Measurements from ENCODE around the gene SMURF1. TPM values are rescaled to one million over a fixed set of nuclear protein-coding genes. Genes with fewer than 3 reads are reported as not detected.

SMURF1 gene
- total RNA-seq, 1 donor from 2014 or later = 24.5 TPM

DNA sequence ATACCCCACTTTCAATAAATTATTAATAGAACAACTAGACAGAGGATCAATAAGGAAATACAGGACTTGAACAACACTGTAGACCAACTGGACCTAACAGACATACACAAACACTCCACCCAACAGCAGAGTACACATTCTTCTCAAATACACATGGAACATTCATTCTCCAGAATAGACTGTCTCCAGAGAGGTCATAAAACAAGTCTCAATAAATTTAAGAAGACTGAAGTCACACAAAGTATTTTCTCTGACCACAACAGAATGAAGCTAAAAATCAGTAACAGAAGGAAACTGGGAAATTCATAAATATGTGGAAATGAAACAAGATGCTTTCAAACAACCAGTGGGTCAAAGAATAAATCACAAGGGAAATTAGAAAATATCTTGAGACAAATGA is 119.8 kb downstream of the SMURF1 start:
- H3K4me1 Mint-ChIP-seq = peaks cover 4% of the 10 kb centered on the region
- no peak overlapping the region for H3K27ac Mint-ChIP-seq (ENCODE audit: unreplicated experiment)
- DNase-seq (ENCODE audit: low read depth, low spot score) = no peak
- peaks cover 33% of the 10 kb centered on the region for H3K36me3 Mint-ChIP-seq (ENCODE audit: low read depth)
- no peaks in the 10 kb centered on the region for H3K9me3 Mint-ChIP-seq
- TF ChIP-seq, protein P1, sequence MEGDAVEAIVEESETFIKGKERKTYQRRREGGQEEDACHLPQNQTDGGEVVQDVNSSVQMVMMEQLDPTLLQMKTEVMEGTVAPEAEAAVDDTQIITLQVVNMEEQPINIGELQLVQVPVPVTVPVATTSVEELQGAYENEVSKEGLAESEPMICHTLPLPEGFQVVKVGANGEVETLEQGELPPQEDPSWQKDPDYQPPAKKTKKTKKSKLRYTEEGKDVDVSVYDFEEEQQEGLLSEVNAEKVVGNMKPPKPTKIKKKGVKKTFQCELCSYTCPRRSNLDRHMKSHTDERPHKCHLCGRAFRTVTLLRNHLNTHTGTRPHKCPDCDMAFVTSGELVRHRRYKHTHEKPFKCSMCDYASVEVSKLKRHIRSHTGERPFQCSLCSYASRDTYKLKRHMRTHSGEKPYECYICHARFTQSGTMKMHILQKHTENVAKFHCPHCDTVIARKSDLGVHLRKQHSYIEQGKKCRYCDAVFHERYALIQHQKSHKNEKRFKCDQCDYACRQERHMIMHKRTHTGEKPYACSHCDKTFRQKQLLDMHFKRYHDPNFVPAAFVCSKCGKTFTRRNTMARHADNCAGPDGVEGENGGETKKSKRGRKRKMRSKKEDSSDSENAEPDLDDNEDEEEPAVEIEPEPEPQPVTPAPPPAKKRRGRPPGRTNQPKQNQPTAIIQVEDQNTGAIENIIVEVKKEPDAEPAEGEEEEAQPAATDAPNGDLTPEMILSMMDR (conservative IDR thresholded peaks at IDR 0.05) = no peak
- H3K4me3 Mint-ChIP-seq = no peak overlapping the region
- H3K27me3 Mint-ChIP-seq (ENCODE audit: low read depth) = no peaks in the 10 kb centered on the region

DNA sequence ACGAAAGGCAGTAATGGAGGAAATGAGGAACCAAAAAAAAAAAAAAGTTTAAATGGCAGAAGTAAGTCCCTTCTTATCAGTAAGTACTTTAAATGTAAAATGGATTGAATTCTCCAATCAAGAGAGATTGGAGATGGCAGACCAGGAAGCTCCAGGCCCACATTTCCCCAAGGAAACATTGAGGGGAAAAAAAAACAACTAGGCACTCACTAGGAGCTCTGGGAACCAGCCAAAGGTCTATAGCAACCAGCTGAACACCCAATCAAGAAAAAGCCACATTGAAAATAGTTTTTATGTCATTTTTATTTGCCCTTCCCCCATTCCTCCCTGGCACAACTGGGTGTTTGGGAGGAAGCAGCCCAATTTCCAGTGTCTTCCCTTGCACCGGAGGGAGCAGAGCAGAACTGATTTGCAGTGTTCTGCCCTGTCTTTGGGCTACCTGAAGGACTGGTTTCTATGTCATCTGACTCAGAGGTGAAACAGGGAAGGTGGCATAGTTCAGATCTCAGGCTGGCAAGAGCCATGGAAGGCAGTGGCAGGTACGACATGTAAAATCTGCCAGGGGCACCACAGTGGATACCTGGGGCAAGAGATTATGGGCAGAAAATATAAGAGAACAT is 121.9 kb downstream of the SMURF1 start:
- Mint-ChIP-seq H3K4me1 (peaks cover under 1% of the 10 kb centered on the region), H3K27ac (ENCODE audit: unreplicated experiment) (peak overlapping the region; percentile 40), H3K4me3 (no peak overlapping the region), H3K36me3 (ENCODE audit: low read depth) (peaks cover 19% of the 10 kb centered on the region), H3K9me3 (no peaks in the 10 kb centered on the region), H3K27me3 (ENCODE audit: low read depth) (no peaks in the 10 kb centered on the region)
- TF ChIP-seq, protein P1 (conservative IDR thresholded peaks at IDR 0.05) = no peak
- no peak for DNase-seq (ENCODE audit: low read depth, low spot score)

DNA sequence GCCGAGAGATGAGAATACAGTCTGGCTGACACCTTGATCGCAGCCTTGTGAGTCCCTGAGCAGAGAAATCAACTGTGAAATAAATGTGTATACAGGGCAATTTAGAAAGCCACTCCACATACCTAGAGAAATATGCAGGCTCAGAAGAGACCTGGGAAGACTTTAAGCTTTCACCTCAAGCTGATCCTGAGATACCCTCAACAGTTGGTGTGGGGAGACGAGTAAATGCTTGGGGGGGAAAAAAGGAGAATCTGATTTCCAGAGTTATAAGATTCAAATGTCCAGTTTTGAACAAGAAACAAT is 123.5 kb downstream of the SMURF1 start:
- TF ChIP-seq, protein P1 (conservative IDR thresholded peaks at IDR 0.05) = no peak
- Mint-ChIP-seq H3K27ac (ENCODE audit: unreplicated experiment) (no peak overlapping the region), H3K4me1 (no peaks in the 10 kb centered on the region), H3K9me3 (no peaks in the 10 kb centered on the region), H3K4me3 (no peak overlapping the region), H3K27me3 (ENCODE audit: low read depth) (no peaks in the 10 kb centered on the region), H3K36me3 (ENCODE audit: low read depth) (peaks cover 33% of the 10 kb centered on the region)
- DNase-seq (ENCODE audit: low read depth, low spot score) = no peak

DNA sequence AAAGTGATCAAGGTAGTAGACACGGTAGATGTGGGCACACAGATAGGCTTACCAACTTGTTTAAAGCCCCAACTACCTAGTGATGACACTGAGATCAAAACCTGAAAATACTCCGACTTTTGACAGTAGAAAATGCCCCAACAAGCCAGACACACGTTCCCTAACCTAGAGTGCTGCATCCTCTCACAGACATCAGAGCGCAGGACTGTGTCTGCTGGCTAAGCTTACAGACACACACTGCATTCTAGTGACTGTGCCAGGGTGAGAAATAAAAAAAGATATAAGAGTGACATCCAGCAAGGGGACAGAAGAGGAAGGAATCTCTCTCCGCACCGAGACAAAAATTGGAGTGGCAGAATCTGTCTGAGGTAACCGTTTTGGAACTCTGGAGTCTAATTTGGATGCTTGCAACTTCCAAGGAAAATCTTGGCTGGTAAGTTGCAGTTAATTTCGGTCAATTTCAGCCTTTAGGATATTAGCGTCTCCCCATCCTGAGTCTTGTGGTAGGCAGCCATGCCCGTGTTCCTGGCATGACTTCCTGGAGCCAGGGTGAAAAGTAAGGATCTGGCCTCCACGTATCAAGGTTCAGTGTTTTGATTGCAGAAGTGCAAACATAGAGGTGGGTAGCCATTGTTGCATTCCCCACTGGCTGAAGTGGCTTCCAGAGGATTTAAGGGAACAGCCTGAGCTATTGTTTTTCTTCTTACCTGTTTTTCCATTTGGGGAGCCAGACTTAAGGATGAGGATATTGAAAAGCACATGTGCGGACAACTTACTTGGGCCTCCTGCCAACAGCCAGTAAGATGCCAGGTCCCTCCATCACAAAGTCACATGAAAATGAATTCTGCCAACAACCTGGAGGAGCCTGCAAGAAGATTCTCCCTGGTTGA is 124.1 kb downstream of the SMURF1 start:
- no peaks in the 10 kb centered on the region for H3K4me1 Mint-ChIP-seq
- TF ChIP-seq, protein P1 (conservative IDR thresholded peaks at IDR 0.05) = no peak
- no peak for DNase-seq (ENCODE audit: low read depth, low spot score)
- H3K4me3 Mint-ChIP-seq = no peak overlapping the region
- peaks cover 37% of the 10 kb centered on the region for H3K36me3 Mint-ChIP-seq (ENCODE audit: low read depth)
- no peaks in the 10 kb centered on the region for H3K9me3 Mint-ChIP-seq
- no peaks in the 10 kb centered on the region for H3K27me3 Mint-ChIP-seq (ENCODE audit: low read depth)
- no peak overlapping the region for H3K27ac Mint-ChIP-seq (ENCODE audit: unreplicated experiment)

DNA sequence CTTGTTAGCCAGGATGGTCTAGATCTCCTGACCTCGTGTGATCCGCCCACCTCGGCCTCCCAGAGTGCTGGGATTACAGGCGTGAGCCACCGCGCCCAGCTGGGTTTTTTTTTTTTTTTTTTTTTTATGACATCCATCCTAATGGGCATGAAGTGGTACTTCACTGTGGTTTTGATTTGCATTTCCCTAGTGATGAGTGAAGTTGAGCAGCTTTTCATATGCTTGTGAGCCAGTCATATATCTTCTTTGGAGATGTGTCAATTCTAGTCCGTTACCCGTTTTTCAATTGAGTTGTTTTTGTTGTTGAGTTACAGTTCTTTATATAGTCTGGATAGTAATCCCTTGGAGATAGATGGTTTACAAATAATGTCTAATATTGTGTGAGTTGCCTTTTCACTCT is 127.7 kb downstream of the SMURF1 start:
- no peak overlapping the region for H3K4me3 Mint-ChIP-seq
- TF ChIP-seq, protein P1 (conservative IDR thresholded peaks at IDR 0.05) = no peak
- DNase-seq (ENCODE audit: low read depth, low spot score) = no peak
- peaks cover 35% of the 10 kb centered on the region for H3K36me3 Mint-ChIP-seq (ENCODE audit: low read depth)
- no peaks in the 10 kb centered on the region for H3K4me1 Mint-ChIP-seq
- no peaks in the 10 kb centered on the region for H3K27me3 Mint-ChIP-seq (ENCODE audit: low read depth)
- no peaks in the 10 kb centered on the region for H3K9me3 Mint-ChIP-seq
- H3K27ac Mint-ChIP-seq (ENCODE audit: unreplicated experiment) = no peak overlapping the region

Measured in neural crest cell (in vitro differentiated cells).